Measurements from ENCODE around the gene XAB2.
"Not testable (repeated sequence)": the region's sequence is repeated elsewhere in the genome, so short reads cannot be mapped to it uniquely, and the experiment has no call there.

DNA sequence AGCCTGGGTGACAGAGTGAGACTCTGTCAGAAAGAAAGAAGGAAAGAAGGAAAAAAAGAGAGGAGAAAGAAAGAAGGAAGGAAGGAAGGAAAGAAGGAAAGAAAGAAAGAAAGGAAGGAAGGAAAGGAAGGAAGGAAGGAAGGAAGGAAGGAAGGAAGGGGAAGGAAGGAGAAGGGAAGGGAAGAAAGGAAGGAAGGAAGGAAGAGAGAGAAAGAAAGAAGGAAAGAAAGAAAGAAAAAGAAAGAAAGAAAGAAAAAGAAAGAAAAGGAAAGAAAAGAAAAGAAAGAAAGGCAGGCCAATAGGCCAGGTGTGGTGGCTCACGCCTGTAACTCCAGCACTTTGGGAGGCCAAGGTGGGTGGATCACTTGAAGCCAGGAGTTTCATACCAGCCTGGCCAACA, 51.9 kb downstream of the XAB2 start:
- TF ChIP-seq, protein P1, sequence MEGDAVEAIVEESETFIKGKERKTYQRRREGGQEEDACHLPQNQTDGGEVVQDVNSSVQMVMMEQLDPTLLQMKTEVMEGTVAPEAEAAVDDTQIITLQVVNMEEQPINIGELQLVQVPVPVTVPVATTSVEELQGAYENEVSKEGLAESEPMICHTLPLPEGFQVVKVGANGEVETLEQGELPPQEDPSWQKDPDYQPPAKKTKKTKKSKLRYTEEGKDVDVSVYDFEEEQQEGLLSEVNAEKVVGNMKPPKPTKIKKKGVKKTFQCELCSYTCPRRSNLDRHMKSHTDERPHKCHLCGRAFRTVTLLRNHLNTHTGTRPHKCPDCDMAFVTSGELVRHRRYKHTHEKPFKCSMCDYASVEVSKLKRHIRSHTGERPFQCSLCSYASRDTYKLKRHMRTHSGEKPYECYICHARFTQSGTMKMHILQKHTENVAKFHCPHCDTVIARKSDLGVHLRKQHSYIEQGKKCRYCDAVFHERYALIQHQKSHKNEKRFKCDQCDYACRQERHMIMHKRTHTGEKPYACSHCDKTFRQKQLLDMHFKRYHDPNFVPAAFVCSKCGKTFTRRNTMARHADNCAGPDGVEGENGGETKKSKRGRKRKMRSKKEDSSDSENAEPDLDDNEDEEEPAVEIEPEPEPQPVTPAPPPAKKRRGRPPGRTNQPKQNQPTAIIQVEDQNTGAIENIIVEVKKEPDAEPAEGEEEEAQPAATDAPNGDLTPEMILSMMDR (IDR thresholded peaks at IDR 0.05; ENCODE audit: insufficient read depth, low read depth, low read length) = not testable (repeated sequence)
- not testable (repeated sequence) for TF ChIP-seq EZH2 (IDR thresholded peaks at IDR 0.05; ENCODE audit: insufficient read depth, low read length)
